PC-3 (cell line): ENCODE data around the gene UGT1A4.

Source experiments
- EZH2 ChIP-seq: fragments of 300-600 bp; sonication (generic); IDR thresholded peaks from one replicate; pipeline ENCODE4 v1.6.1; 2017; ENCODE audit warnings: antibody characterized with exemption, mild to moderate bottlenecking, low read length; ENCODE audit not compliant: unreplicated experiment
- TF ChIP-seq, protein P1 (sequence below): fragments of 300-600 bp; sonication (generic); conservative IDR thresholded peaks from 2 replicates; pipeline ENCODE4 v1.5.1; 2017; ENCODE audit warnings: antibody characterized with exemption, low read depth, mild to moderate bottlenecking, low read length

DNA sequence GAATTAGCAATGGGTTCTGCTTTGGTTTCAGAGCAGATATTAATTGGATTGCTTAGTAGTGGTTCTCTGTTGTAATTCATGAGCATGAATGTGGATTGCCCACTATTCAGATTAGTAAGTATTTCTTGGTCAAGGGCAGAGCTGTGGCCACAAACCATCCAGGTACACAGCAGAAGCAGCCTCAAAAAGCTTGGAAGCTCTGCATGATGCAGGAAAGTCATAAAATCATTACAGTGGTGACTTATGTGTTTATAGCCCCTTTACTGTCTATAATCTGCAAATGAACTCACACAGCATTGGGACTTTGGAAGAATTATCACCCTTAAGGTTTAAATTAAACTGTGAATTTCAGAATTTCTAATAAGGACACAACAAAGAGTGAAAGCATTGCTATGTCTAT, 39.6 kb downstream of the UGT1A4 start:
- TF ChIP-seq, protein P1, sequence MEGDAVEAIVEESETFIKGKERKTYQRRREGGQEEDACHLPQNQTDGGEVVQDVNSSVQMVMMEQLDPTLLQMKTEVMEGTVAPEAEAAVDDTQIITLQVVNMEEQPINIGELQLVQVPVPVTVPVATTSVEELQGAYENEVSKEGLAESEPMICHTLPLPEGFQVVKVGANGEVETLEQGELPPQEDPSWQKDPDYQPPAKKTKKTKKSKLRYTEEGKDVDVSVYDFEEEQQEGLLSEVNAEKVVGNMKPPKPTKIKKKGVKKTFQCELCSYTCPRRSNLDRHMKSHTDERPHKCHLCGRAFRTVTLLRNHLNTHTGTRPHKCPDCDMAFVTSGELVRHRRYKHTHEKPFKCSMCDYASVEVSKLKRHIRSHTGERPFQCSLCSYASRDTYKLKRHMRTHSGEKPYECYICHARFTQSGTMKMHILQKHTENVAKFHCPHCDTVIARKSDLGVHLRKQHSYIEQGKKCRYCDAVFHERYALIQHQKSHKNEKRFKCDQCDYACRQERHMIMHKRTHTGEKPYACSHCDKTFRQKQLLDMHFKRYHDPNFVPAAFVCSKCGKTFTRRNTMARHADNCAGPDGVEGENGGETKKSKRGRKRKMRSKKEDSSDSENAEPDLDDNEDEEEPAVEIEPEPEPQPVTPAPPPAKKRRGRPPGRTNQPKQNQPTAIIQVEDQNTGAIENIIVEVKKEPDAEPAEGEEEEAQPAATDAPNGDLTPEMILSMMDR: no peak
- no peak for TF ChIP-seq EZH2
